Measurements from ENCODE around the gene GABARAP. TPM values are rescaled to one million over a fixed set of nuclear protein-coding genes. Genes with fewer than 3 reads are reported as not detected.

The GABARAP gene
- 517 and 760 TPM in 2 replicates for total RNA-seq
- 772 and 773 TPM in 2 replicates for polyA plus RNA-seq

DNA sequence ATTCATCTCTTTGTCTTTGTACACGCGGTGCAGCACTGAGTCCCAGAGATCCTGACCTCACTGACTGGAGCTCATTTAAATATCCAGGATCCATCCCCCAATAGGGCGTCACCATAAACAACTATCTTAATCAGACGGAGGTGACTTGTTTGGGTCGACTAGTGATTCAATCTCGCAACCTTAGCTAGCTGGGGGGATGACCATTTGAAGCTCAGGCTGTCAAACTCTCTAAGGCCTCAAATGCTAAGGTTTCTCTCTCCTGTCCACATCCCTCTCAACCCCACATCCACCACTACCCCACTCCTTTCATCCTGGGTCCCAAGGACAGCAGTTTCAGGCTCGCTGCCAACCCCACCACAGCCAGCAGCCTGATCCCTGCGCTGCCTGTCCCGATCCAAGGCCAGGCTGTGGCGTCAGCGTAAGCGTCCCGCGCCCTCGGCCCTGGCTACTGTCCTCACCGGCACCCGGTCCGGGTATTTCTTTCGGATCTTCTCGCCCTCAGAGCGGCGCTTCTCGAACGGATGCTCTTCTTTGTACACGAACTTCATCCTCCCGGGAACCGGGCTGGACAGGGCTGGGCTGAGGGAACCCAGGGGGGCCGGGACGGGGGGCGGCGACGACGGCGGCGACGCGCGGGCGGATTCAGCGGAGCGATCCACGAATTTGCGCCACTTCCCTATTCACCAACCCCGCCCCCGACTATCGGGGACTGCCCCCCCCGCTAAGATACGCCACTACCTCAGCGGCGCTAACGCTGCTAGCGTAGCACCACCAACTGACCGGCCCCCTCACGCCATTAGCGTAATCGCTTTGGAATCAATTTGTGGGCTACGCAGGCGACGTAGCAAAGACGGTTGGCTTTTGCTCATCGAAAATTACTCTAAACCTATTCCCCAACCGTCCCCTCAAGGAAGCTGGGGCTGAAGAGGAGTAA is at the start of gene GABARAP:
GABARAP (minus strand) TSS at position 667 of the 934 bp plus-strand sequence; CDS start at position 548, 119 bp downstream.
- no peaks in the 10 kb centered on the region for H3K27me3 ChIP-seq
- peaks cover 18% of the 10 kb centered on the region for H3K4me1 ChIP-seq (ENCODE audit: low read depth)
- H3K9me3 ChIP-seq (ENCODE audit: low read depth) = no peaks in the 10 kb centered on the region
- peaks cover 17% of the 10 kb centered on the region for H3K36me3 ChIP-seq
- H3K27ac ChIP-seq = peak within 1 kb of the TSS; percentile 98
- H3K4me3 ChIP-seq = peak within 1 kb of the TSS; percentile 72
- DNase-seq (ENCODE audit: low read depth in 1 of 2, low spot score in 1 of 2) = peak; percentile 95
- TF ChIP-seq, protein P1, sequence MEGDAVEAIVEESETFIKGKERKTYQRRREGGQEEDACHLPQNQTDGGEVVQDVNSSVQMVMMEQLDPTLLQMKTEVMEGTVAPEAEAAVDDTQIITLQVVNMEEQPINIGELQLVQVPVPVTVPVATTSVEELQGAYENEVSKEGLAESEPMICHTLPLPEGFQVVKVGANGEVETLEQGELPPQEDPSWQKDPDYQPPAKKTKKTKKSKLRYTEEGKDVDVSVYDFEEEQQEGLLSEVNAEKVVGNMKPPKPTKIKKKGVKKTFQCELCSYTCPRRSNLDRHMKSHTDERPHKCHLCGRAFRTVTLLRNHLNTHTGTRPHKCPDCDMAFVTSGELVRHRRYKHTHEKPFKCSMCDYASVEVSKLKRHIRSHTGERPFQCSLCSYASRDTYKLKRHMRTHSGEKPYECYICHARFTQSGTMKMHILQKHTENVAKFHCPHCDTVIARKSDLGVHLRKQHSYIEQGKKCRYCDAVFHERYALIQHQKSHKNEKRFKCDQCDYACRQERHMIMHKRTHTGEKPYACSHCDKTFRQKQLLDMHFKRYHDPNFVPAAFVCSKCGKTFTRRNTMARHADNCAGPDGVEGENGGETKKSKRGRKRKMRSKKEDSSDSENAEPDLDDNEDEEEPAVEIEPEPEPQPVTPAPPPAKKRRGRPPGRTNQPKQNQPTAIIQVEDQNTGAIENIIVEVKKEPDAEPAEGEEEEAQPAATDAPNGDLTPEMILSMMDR (IDR thresholded peaks at IDR 0.05; ENCODE audit: low read depth, low read length) = no peak

DNA sequence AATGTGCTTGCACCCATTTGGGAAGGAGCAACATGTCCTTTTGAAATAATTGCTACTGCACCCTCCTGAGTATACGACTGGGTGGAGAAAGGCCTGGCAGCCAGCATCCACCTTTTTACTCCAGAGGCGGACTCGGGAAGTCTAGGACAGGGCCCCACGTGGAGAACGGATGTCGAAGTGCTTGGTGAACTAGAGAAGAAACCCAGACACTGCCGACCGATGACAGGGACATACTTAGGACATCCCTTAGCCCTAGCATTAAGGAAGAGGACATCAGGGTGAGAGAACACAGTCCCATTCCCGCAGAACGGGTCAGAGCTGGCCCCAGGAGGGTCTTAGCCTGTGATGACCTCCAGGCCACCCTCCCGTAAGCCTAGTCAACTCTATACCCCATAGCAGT is 48.4 kb upstream of the GABARAP start:
- Histone ChIP-seq H3K36me3 (peaks cover 12% of the 10 kb centered on the region), H3K4me3 (no peak overlapping the region), H3K27me3 (peaks cover 4% of the 10 kb centered on the region), H3K9me3 (ENCODE audit: low read depth) (no peaks in the 10 kb centered on the region), H3K27ac (peak overlapping the region; percentile 23), H3K4me1 (ENCODE audit: low read depth) (peaks cover 35% of the 10 kb centered on the region)
- TF ChIP-seq, protein P1 (IDR thresholded peaks at IDR 0.05; ENCODE audit: low read depth, low read length) = no peak
- no peak for DNase-seq (ENCODE audit: low read depth in 1 of 2, low spot score in 1 of 2)

DNA sequence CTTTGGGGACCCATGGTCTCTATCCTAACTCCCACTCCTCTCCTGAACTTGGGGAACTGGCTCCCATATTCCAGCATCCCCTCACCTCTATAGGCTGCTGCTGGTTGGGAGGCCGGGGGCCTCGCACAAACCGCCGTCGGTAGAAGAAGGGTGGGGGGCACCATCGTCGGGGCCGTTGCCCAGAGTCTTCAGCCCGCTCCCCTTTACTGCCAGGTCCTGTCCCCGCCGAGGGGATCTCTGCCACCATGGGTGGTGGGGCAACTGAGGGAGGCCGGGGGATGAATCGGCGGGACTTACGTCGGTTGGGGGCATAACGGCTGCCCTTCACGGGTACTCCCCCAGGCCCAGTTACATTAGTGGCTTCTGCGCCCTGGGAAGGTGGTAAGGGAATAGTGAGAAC is 47.9 kb upstream of the GABARAP start:
- Histone ChIP-seq H3K27me3 (no peaks in the 10 kb centered on the region), H3K27ac (no peak overlapping the region)
- TF ChIP-seq, protein P1 (IDR thresholded peaks at IDR 0.05; ENCODE audit: low read depth, low read length) = no peak

DNA sequence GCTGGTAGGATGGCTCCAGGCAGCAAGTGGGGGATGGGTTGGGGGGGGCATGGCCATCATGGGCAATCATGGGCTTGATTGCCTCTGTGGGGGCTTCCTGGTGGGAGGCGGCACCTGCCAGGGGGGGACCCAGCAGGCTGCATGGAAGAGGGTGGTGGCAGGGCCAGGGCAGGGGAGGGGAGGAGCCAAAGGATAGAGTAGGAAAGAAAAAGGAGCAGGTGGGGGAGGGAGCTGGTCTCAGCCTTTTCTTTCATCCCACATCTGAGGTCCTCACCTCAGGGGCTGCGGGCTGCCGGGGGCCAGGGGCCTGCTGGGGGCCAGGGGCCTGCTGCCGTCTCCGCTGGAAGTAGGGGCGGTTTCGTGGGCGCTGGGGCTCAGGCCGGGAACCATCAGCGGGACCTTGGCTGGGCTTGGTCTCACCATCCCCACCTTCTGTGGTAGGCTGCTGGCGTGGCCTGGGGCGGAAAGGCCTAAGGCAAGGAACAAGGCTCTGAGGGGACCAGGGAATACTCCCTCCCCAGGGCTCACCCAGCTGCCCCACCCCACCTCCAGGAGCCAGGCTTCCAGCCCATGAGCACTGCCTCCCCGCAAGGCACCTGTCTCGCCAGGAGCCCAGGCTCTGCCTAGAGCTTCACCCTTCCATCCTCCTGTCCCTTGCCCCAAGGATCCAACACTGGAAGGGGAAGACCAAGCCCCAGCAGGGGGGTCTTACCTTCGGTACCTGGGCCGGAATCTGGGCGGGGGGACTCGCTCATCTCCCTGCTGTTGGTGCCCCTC is 47.2 kb upstream of the GABARAP start:
- H3K27ac ChIP-seq = peak overlapping the region; percentile 34
- H3K4me3 ChIP-seq = no peak overlapping the region
- H3K4me1 ChIP-seq (ENCODE audit: low read depth) = peaks cover 35% of the 10 kb centered on the region
- no peak for DNase-seq (ENCODE audit: low read depth in 1 of 2, low spot score in 1 of 2)
- H3K36me3 ChIP-seq = peaks cover 24% of the 10 kb centered on the region
- H3K9me3 ChIP-seq (ENCODE audit: low read depth) = no peaks in the 10 kb centered on the region
- no peaks in the 10 kb centered on the region for H3K27me3 ChIP-seq
- TF ChIP-seq, protein P1 (IDR thresholded peaks at IDR 0.05; ENCODE audit: low read depth, low read length) = no peak

More for the DNA sequence above, 47.9 kb upstream of the GABARAP start:
- Histone ChIP-seq H3K4me1 (ENCODE audit: low read depth) (peaks cover 35% of the 10 kb centered on the region), H3K9me3 (ENCODE audit: low read depth) (no peaks in the 10 kb centered on the region), H3K36me3 (peaks cover 17% of the 10 kb centered on the region), H3K4me3 (no peak overlapping the region)
- DNase-seq (ENCODE audit: low read depth in 1 of 2, low spot score in 1 of 2) = no peak

DNA sequence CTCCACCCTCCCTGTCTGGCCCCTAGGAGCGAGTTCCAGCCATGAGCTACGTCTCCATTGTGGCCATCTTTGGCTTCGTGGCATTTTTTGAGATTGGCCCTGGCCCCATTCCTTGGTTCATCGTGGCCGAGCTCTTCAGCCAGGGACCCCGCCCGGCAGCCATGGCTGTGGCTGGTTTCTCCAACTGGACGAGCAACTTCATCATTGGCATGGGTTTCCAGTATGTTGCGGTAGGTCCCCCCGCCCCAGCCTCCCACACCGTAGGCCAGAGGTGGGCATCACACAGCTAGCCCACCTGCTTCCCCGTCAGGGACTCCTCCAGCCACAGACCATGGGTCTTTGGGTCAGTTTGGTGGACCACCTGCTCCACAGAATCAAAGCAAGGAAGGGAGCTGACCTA is 43.4 kb upstream of the GABARAP start:
- TF ChIP-seq, protein P1 (IDR thresholded peaks at IDR 0.05; ENCODE audit: low read depth, low read length) = no peak
- Histone ChIP-seq H3K9me3 (ENCODE audit: low read depth) (no peaks in the 10 kb centered on the region), H3K36me3 (peaks cover 27% of the 10 kb centered on the region), H3K27ac (no peak overlapping the region), H3K27me3 (no peaks in the 10 kb centered on the region), H3K4me3 (no peak overlapping the region), H3K4me1 (ENCODE audit: low read depth) (peaks cover 2% of the 10 kb centered on the region)
- DNase-seq (ENCODE audit: low read depth in 1 of 2, low spot score in 1 of 2) = no peak
